ENCODE measurements around the gene DOK7. TPM values are rescaled to one million over a fixed set of nuclear protein-coding genes. Genes with fewer than 3 reads are reported as not detected.

The DOK7 gene
- total RNA-seq, 2 donors from 2014 or later: 6.3 to 7.0 TPM

GRCh38 chr4:3471098-3471760 lies 8.1 kb downstream of the DOK7 start:
- Histone ChIP-seq H3K27me3 (no peaks in the 10 kb centered on the region), H3K36me3 (replicated peaks in 1 of 2; ENCODE audit: insufficient read depth in 1 of 2, low read depth in 2 of 2) (no peaks in the 10 kb centered on the region), H3K27ac (peak overlapping the region in 3 of 4 donors; percentile 45 to 76 (median 58)), H3K4me3 (no peak overlapping the region), H3K9me3 (no peaks in the 10 kb centered on the region), H3K4me1 (peaks cover 49% of the 10 kb centered on the region)
- no peak for DNase-seq
- no peak for ATAC-seq
- WGBS, 2 donors: 89 to 97% methylated on average over 20 to 23 of the region's 23 CpGs
- intact Hi-C loops (cut with DNase I): no loop called here
- TF ChIP-seq POLR2A (IDR thresholded peaks at IDR 0.05): no peak
- no peak for TF ChIP-seq CTCF (IDR thresholded peaks at IDR 0.05)

GRCh38 chr4:3471886-3472285 lies 8.8 kb downstream of the DOK7 start:
- Histone ChIP-seq H3K36me3 (replicated peaks in 1 of 2; ENCODE audit: insufficient read depth in 1 of 2, low read depth in 2 of 2) (no peaks in the 10 kb centered on the region), H3K4me3 (no peak overlapping the region), H3K4me1 (peaks cover 49% of the 10 kb centered on the region), H3K9me3 (no peaks in the 10 kb centered on the region), H3K27me3 (no peaks in the 10 kb centered on the region), H3K27ac (peak overlapping the region; percentile 54 to 79 (median 74))
- TF ChIP-seq CTCF (IDR thresholded peaks at IDR 0.05) (no peak), POLR2A (IDR thresholded peaks at IDR 0.05) (no peak)
- WGBS, 2 donors: 78 to 85% methylated on average over 9 to 15 of the region's 15 CpGs
- ATAC-seq (no peak), DNase-seq (no peak)
- intact Hi-C loops (cut with DNase I): no loop called here

GRCh38 chr4:3472411-3473141 lies 9.5 kb downstream of the DOK7 start:
- Histone ChIP-seq H3K4me1 (peaks cover 49% of the 10 kb centered on the region), H3K4me3 (no peak overlapping the region), H3K9me3 (no peaks in the 10 kb centered on the region), H3K36me3 (replicated peaks in 1 of 2; ENCODE audit: insufficient read depth in 1 of 2, low read depth in 2 of 2) (no peaks in the 10 kb centered on the region), H3K27me3 (no peaks in the 10 kb centered on the region), H3K27ac (peak overlapping the region; percentile 54 to 79 (median 74))
- 40 to 61% methylated on average over 9 to 27 of the region's 27 CpGs for WGBS, 2 donors
- TF ChIP-seq CTCF (IDR thresholded peaks at IDR 0.05) (peak in 2 of 7 experiments; percentile 14 to 21), POLR2A (IDR thresholded peaks at IDR 0.05) (peak in 2 of 3 donors; percentile 36 to 39)
- intact Hi-C loops (cut with DNase I): no loop called here
- DNase-seq (peak; percentile 92 to 98 (median 96)), ATAC-seq (peak; percentile 90)

GRCh38 chr4:3473181-3473950 lies 10.3 kb downstream of the DOK7 start:
- DNase-seq (peak; percentile 44 to 56 (median 50)), ATAC-seq (peak; percentile 10)
- Histone ChIP-seq H3K27ac (peak overlapping the region; percentile 40 to 79 (median 74)), H3K4me1 (peaks cover 49% of the 10 kb centered on the region), H3K4me3 (no peak overlapping the region), H3K36me3 (replicated peaks in 1 of 2; ENCODE audit: insufficient read depth in 1 of 2, low read depth in 2 of 2) (no peaks in the 10 kb centered on the region), H3K27me3 (no peaks in the 10 kb centered on the region), H3K9me3 (no peaks in the 10 kb centered on the region)
- intact Hi-C loops (cut with DNase I): no loop called here
- 46 to 61% methylated on average over 8 to 41 of the region's 41 CpGs for WGBS, 2 donors
- TF ChIP-seq CTCF (IDR thresholded peaks at IDR 0.05) (no peak), POLR2A (IDR thresholded peaks at IDR 0.05) (no peak)

Measured in body of pancreas (tissue), 4 donors.